GM12872 (cell line): ENCODE results near the gene PDE4D.

ENCODE experiments used
- CTCF ChIP-seq: IDR thresholded peaks from 3 replicates; pipeline ENCODE4 v1.5.1; 2011; ENCODE audit warnings: low read depth, mild to moderate bottlenecking, low read length, moderate library complexity; ENCODE audit not compliant: insufficient read depth

Gene PDE4D

GRCh38 chr5:58969795-58970194 is 923.7 kb downstream of the PDE4D start:
- TF ChIP-seq CTCF = no peak

- TF ChIP-seq CTCF = no peak
Observed at GRCh38 chr5:58969253-58969652, 924.3 kb downstream of the PDE4D start.

GRCh38 chr5:58968350-58968749 is 925.2 kb downstream of the PDE4D start:
- TF ChIP-seq CTCF = no peak

GRCh38 chr5:58967597-58968281 is 925.8 kb downstream of the PDE4D start:
- no peak for TF ChIP-seq CTCF

- no peak for TF ChIP-seq CTCF
Observed at GRCh38 chr5:58965677-58966414, 927.7 kb downstream of the PDE4D start.

- TF ChIP-seq CTCF = no peak
Observed at GRCh38 chr5:58963821-58964220, 929.7 kb downstream of the PDE4D start.

GRCh38 chr5:58963361-58963760 is 930.2 kb downstream of the PDE4D start:
- no peak for TF ChIP-seq CTCF
